BE2C (cell line): ENCODE results near the gene CNOT9.
A peak's percentile ranks its signal among the peaks of the same experiment; 100 is the strongest.

Experiments
- DNase-seq: peaks from one replicate; pipeline ENCODE4 v3.0.0-alpha.2; 2020
- H3K27me3 ChIP-seq: fragments of 250-450 bp; sonication (Bioruptor Pico); 2 replicates; pipeline ENCODE4 v1.5.1; 2020; ENCODE audit warnings: mild to moderate bottlenecking
- H3K36me3 ChIP-seq: fragments of 250-450 bp; sonication (Bioruptor Pico); 2 replicates; pipeline ENCODE4 v1.5.1; 2020; ENCODE audit warnings: mild to moderate bottlenecking
- H3K4me1 ChIP-seq: fragments of 250-450 bp; sonication (Bioruptor Pico); 2 replicates; pipeline ENCODE4 v1.5.1; 2020
- H3K4me3 ChIP-seq: 2 replicates; pipeline ENCODE4 v1.5.1; 2011; ENCODE audit warnings: low read depth, low read length
- H3K9me3 ChIP-seq: fragments of 250-450 bp; sonication (Bioruptor Pico); 2 replicates; pipeline ENCODE4 v1.5.1; 2020
- TF ChIP-seq, protein P1 (sequence below): IDR thresholded peaks from 2 replicates; pipeline ENCODE4 v1.5.1; 2012; ENCODE audit warnings: mild to moderate bottlenecking, low read depth, low read length

Gene CNOT9

DNA sequence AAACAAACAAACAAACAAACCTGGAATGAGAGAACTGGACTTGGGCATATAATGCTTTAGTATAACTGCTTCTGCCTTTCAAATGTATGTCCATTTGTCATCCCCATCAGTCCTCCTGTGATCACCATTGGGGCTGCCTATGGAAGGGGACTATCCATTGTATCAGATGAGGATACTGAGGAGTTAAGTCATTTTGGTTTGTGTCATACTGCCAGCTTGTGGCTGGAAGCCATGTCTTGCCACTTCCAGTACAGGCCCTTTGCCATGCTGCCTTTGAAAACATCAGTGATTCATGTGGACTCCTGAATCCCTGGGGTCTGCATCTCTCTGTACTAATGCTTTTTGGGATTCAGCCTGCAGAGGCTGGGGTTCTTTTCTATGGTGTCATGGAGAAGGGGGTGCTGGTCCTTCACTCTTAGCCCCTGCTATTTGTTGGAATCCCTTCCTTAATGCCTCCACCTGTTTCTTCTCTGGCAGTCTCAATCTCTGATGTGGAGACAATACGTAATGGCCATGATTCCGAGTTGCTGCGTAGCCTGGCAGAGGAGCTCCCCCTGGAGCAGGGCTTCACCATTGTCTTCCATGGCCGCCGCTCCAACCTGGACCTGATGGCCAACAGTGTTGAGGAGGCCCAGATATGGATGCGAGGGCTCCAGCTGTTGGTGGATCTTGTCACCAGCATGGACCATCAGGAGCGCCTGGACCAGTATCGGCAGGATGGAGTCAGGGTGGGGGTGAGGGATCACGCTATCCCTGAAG, 49.6 kb downstream of the CNOT9 start:
- H3K27me3 ChIP-seq = no peaks in the 10 kb centered on the region
- DNase-seq = peak; percentile 39
- H3K36me3 ChIP-seq = peaks cover 43% of the 10 kb centered on the region
- TF ChIP-seq, protein P1, sequence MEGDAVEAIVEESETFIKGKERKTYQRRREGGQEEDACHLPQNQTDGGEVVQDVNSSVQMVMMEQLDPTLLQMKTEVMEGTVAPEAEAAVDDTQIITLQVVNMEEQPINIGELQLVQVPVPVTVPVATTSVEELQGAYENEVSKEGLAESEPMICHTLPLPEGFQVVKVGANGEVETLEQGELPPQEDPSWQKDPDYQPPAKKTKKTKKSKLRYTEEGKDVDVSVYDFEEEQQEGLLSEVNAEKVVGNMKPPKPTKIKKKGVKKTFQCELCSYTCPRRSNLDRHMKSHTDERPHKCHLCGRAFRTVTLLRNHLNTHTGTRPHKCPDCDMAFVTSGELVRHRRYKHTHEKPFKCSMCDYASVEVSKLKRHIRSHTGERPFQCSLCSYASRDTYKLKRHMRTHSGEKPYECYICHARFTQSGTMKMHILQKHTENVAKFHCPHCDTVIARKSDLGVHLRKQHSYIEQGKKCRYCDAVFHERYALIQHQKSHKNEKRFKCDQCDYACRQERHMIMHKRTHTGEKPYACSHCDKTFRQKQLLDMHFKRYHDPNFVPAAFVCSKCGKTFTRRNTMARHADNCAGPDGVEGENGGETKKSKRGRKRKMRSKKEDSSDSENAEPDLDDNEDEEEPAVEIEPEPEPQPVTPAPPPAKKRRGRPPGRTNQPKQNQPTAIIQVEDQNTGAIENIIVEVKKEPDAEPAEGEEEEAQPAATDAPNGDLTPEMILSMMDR = peak; percentile 65
- H3K4me3 ChIP-seq = no peak overlapping the region
- H3K4me1 ChIP-seq = no peaks in the 10 kb centered on the region
- no peaks in the 10 kb centered on the region for H3K9me3 ChIP-seq

DNA sequence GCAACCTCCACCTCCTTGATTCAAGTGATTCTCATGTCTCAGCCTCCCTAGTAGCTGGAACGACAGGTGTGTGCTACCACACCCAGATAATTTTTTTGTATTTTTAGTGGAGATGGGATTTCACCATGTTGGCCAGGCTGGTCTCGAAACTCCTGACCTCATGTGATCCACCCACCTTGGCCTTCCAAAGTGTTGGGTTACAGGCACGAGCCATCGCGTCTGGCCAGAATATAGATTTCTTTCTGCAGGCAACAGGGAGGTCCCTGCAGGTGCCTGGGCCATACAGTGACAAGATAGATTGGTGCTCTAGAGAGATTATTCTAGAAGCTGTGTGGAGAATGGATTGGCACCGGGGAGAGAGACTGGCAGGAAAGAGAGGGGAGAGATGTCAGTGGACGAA, 52.4 kb downstream of the CNOT9 start:
- Histone ChIP-seq H3K4me3 (no peak overlapping the region), H3K4me1 (no peaks in the 10 kb centered on the region), H3K27me3 (no peaks in the 10 kb centered on the region), H3K9me3 (no peaks in the 10 kb centered on the region), H3K36me3 (peaks cover 47% of the 10 kb centered on the region)
- no peak for DNase-seq
- TF ChIP-seq, protein P1 = no peak

DNA sequence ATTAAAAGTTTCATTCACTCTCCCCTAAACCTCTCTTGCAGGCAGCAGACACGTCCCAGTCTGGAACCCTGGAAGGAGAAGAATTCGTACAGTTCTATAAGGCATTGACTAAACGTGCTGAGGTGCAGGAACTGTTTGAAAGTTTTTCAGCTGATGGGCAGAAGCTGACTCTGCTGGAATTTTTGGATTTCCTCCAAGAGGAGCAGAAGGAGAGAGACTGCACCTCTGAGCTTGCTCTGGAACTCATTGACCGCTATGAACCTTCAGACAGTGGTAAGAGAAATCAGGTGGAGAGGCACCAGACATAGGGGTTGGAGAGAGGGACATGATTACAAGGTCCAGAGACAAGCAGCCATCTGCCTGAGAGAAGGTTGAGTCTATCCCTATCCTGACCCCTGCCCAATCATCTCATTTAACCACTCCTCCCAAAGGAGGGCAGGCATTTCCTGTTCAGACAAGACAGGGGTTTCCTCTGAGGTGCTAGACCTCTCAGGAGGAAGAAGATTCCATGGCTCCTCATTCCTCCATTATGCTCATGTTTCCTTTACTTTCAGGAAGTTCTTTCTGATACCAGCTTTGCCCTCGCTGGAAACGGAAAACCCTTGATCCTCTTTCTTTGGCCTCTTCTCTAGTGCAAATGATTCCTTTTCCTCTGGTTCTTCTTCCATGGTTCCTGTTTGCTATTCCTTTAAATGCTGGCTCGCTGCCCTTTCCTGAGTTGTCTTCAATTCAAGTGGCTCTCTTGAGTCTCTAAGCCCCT, 54.1 kb downstream of the CNOT9 start:
- Histone ChIP-seq H3K4me1 (no peaks in the 10 kb centered on the region), H3K4me3 (no peak overlapping the region), H3K9me3 (no peaks in the 10 kb centered on the region), H3K36me3 (peaks cover 47% of the 10 kb centered on the region), H3K27me3 (no peaks in the 10 kb centered on the region)
- TF ChIP-seq, protein P1 = no peak
- DNase-seq = no peak

DNA sequence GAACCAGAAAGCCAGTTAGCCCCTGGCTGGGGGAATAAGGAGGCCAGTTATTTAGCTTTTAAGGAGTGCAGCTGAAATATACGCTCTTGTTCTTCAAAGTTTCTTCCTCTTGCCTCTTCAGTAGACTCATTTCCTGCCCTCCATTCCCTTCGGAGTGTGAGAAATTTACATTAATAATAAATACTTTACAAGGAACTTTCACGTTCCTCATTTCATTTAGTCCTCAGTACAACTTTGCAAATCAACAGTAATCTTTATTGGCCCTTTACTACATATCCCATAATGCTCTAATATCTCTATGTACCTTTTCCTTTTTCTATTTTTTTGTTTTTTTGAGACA, 54.7 kb downstream of the CNOT9 start:
- no peaks in the 10 kb centered on the region for H3K4me1 ChIP-seq
- H3K27me3 ChIP-seq = no peaks in the 10 kb centered on the region
- no peaks in the 10 kb centered on the region for H3K9me3 ChIP-seq
- TF ChIP-seq, protein P1 = no peak
- DNase-seq = no peak
- peaks cover 47% of the 10 kb centered on the region for H3K36me3 ChIP-seq
- H3K4me3 ChIP-seq = no peak overlapping the region

DNA sequence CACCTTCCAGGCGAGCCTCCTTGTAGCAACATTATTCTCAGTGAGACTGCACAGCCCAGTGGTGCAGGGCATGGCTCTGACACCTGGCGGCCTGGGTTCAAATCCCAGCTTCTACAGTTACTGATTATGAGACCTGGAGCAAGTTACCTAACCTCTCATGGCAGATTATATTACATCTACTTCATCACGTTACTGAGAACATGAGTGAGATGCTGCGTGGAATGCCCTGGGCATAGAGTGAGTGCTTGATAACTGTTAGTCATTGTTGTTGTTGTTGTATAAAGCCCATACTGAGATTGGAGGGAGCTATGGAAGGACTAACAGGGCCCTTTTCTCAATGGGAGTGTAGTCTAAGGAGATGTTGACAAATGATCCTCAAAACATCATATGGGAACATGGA, 57.7 kb downstream of the CNOT9 start:
- no peak for DNase-seq
- no peak overlapping the region for H3K4me3 ChIP-seq
- peaks cover 48% of the 10 kb centered on the region for H3K36me3 ChIP-seq
- no peaks in the 10 kb centered on the region for H3K27me3 ChIP-seq
- peaks cover 3% of the 10 kb centered on the region; the same call in 1 of the 2 replicates for H3K4me1 ChIP-seq
- H3K9me3 ChIP-seq = no peaks in the 10 kb centered on the region
- TF ChIP-seq, protein P1 = no peak

DNA sequence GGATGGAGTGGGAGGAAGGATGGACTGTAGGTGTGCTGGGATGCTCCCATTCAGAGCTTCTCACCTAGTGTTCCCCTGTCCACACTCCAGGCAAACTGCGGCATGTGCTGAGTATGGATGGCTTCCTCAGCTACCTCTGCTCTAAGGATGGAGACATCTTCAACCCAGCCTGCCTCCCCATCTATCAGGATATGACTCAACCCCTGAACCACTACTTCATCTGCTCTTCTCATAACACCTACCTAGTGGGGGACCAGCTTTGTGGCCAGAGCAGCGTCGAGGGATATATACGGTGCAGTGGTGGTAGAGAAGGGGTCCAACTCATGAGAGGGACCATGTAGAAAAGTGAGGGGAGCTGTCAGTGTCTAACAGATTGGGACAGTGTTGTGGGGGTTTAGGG, 59.3 kb downstream of the CNOT9 start:
- TF ChIP-seq, protein P1 = no peak
- DNase-seq = no peak
- Histone ChIP-seq H3K4me3 (no peak overlapping the region), H3K4me1 (peaks cover 3% of the 10 kb centered on the region; the same call in 1 of the 2 replicates), H3K36me3 (peaks cover 56% of the 10 kb centered on the region), H3K9me3 (no peaks in the 10 kb centered on the region), H3K27me3 (no peaks in the 10 kb centered on the region)
